Neural cell (in vitro differentiated cells): ENCODE data around the gene TARS2. TPM values are rescaled to one million over a fixed set of nuclear protein-coding genes. Genes with fewer than 3 reads are reported as not detected.

Experiments
- H2AFZ ChIP-seq: fragments of 200-600, 300-800 bp; sonication (generic), shearing (Covaris generic); 2 replicates; pipeline ENCODE4 v1.6.0; 2014; ENCODE audit warnings: low read depth, mild to moderate bottlenecking, antibody characterized with exemption, low read length, moderate library complexity
- H3F3A ChIP-seq: fragments of 200-600 bp; shearing (Covaris generic); 2 replicates; pipeline ENCODE4 v1.6.1; 2016; ENCODE audit warnings: mild to moderate bottlenecking, moderate library complexity, mixed read lengths, antibody characterized with exemption, low read length; ENCODE audit not compliant: insufficient read depth, poor library complexity, severe bottlenecking
- H3K27ac ChIP-seq: fragments of 200-600, 300-800 bp; sonication (generic), shearing (Covaris generic); 2 replicates; pipeline ENCODE4 v1.5.1; 2014; ENCODE audit warnings: mild to moderate bottlenecking, low read length, moderate library complexity
- H3K27me3 ChIP-seq: fragments of 300-800, 200-600 bp; sonication (generic), shearing (Covaris generic); 2 replicates; pipeline ENCODE4 v1.6.0; 2014; ENCODE audit warnings: mild to moderate bottlenecking, low read depth, low read length, moderate library complexity; ENCODE audit not compliant: insufficient read depth
- H3K36me3 ChIP-seq: fragments of 300-800, 200-600 bp; sonication (generic), shearing (Covaris generic); 2 replicates; pipeline ENCODE4 v1.5.1; 2014; ENCODE audit warnings: mild to moderate bottlenecking, antibody characterized with exemption, low read length, moderate library complexity; ENCODE audit not compliant: insufficient read depth
- H3K4me2 ChIP-seq: fragments of 300-800, 200-600 bp; sonication (generic), shearing (Covaris generic); 2 replicates; pipeline ENCODE4 v1.6.0; 2014; ENCODE audit warnings: mild to moderate bottlenecking, low read length
- H3K4me3 ChIP-seq: fragments of 300-800, 200-600 bp; sonication (generic), shearing (Covaris generic); 2 replicates; pipeline ENCODE4 v1.5.1; 2014; ENCODE audit warnings: mild to moderate bottlenecking, low read length, moderate library complexity
- H3K79me2 ChIP-seq: fragments of 200-600 bp; shearing (Covaris generic); replicated peaks from 2 replicates; pipeline ENCODE4 v1.6.0; 2014; ENCODE audit warnings: mild to moderate bottlenecking, low read length, moderate library complexity; ENCODE audit not compliant: insufficient read depth
- H3K9ac ChIP-seq: fragments of 300-800, 200-600 bp; sonication (generic), shearing (Covaris generic); 2 replicates; pipeline ENCODE4 v1.6.1; 2016; ENCODE audit warnings: mild to moderate bottlenecking, low read length, mixed read lengths
- H3K9me2 ChIP-seq: fragments of 200-600 bp; shearing (Covaris generic); 2 replicates; pipeline ENCODE4 v1.6.1; 2016; ENCODE audit warnings: mild to moderate bottlenecking, low read length, mixed read lengths; ENCODE audit not compliant: insufficient read depth
- H3K9me3 ChIP-seq: fragments of 200-600, 300-800 bp; sonication (generic), shearing (Covaris generic); 2 replicates; pipeline ENCODE4 v1.6.1; 2016; ENCODE audit warnings: mild to moderate bottlenecking, mixed run types, low read length, moderate library complexity, mixed read lengths
- H4K20me1 ChIP-seq: fragments of 200-600 bp; shearing (Covaris generic); 2 replicates; pipeline ENCODE4 v1.6.1; 2016; ENCODE audit warnings: mild to moderate bottlenecking, mixed run types; ENCODE audit not compliant: insufficient read depth
- CTCF ChIP-seq: fragments of 450-650 bp; IDR thresholded peaks from 2 replicates; pipeline ENCODE4 v1.5.1; 2014; ENCODE audit warnings: antibody characterized with exemption, mild to moderate bottlenecking, moderate library complexity; ENCODE audit not compliant: poor library complexity, severe bottlenecking
- EP300 ChIP-seq: fragments of 450-650 bp; conservative IDR thresholded peaks from 2 replicates; pipeline ENCODE4 v1.6.1; 2014; ENCODE audit warnings: antibody characterized with exemption, mild to moderate bottlenecking, moderate library complexity; ENCODE audit not compliant: poor library complexity, severe bottlenecking
- EZH2 ChIP-seq: fragments of 200-600, 300-800 bp; shearing (Covaris generic), sonication (generic); IDR thresholded peaks from 2 replicates; pipeline ENCODE4 v1.6.1; 2014; ENCODE audit warnings: antibody characterized with exemption, low read length, borderline replicate concordance, mild to moderate bottlenecking; ENCODE audit not compliant: insufficient read depth, poor library complexity, severe bottlenecking
- MXI1 ChIP-seq: fragments of 450-650 bp; conservative IDR thresholded peaks from 2 replicates; pipeline ENCODE4 v1.6.1; 2014; ENCODE audit warnings: antibody characterized with exemption, mild to moderate bottlenecking; ENCODE audit not compliant: poor library complexity, severe bottlenecking
- POLR2AphosphoS5 ChIP-seq: IDR thresholded peaks from 2 replicates; pipeline ENCODE4 v1.6.1; 2012
- RAD21 ChIP-seq: fragments of 450-650 bp; conservative IDR thresholded peaks from 2 replicates; pipeline ENCODE4 v1.6.1; 2014; ENCODE audit warnings: antibody characterized with exemption, mild to moderate bottlenecking, moderate library complexity
- REST ChIP-seq: IDR thresholded peaks from 2 replicates; pipeline ENCODE4 v1.6.1; 2012; ENCODE audit warnings: borderline replicate concordance
- SMC3 ChIP-seq: fragments of 450-650 bp; conservative IDR thresholded peaks from 2 replicates; pipeline ENCODE4 v1.6.1; 2014; ENCODE audit warnings: antibody characterized with exemption, mild to moderate bottlenecking, moderate library complexity; ENCODE audit not compliant: poor library complexity
- TAF1 ChIP-seq: IDR thresholded peaks from 2 replicates; pipeline ENCODE4 v1.6.1; 2012; ENCODE audit warnings: low read depth
- polyA plus RNA-seq: library from polyadenylated mRNA; depleted of rRNA; stranded (reverse); fragments of >200 nt; gene quantifications from 2 replicates; pipeline ENCODE4 v1.2.3, GENCODE V29; 2014

Gene TARS2
- polyA plus RNA-seq, 1 donor from 2014 or later, result 19.4 TPM

- H2AFZ ChIP-seq, result no peak overlapping the region
- H4K20me1 ChIP-seq, result no peaks in the 10 kb centered on the region
- H3K9me3 ChIP-seq, result no peaks in the 10 kb centered on the region
- peaks cover 7% of the 10 kb centered on the region for H3F3A ChIP-seq
- TF ChIP-seq MXI1 (no peak), REST (no peak), RAD21 (no peak), EP300 (no peak), TAF1 (no peak), CTCF (no peak), POLR2AphosphoS5 (no peak), EZH2 (no peak), SMC3 (no peak)
- H3K4me3 ChIP-seq, result no peak overlapping the region
- H3K4me2 ChIP-seq, result no peak overlapping the region
- H3K27me3 ChIP-seq, result no peaks in the 10 kb centered on the region
- H3K36me3 ChIP-seq, result peaks cover 15% of the 10 kb centered on the region
- no peak overlapping the region for H3K27ac ChIP-seq
- H3K9me2 ChIP-seq, result no peaks in the 10 kb centered on the region
- H3K79me2 ChIP-seq, result no peaks in the 10 kb centered on the region
- no peak overlapping the region for H3K9ac ChIP-seq
These were observed 43.0 kb upstream of the TARS2 start for GRCh38 chr1:150444232-150444631.

- H3K27ac ChIP-seq, result no peak overlapping the region
- no peak overlapping the region for H3K9ac ChIP-seq
- H3K36me3 ChIP-seq, result no peaks in the 10 kb centered on the region
- H3K79me2 ChIP-seq, result no peaks in the 10 kb centered on the region
- no peak overlapping the region for H3K4me3 ChIP-seq
- no peaks in the 10 kb centered on the region for H3F3A ChIP-seq
- H4K20me1 ChIP-seq, result no peaks in the 10 kb centered on the region
- no peak overlapping the region for H2AFZ ChIP-seq
- no peak overlapping the region for H3K4me2 ChIP-seq
- TF ChIP-seq POLR2AphosphoS5, result no peak
- no peak for TF ChIP-seq RAD21
- no peak for TF ChIP-seq MXI1
- TF ChIP-seq REST, result no peak
- TF ChIP-seq TAF1, result no peak
- TF ChIP-seq SMC3, result no peak
- no peak for TF ChIP-seq CTCF
- no peak for TF ChIP-seq EP300
- no peak for TF ChIP-seq EZH2
- H3K9me2 ChIP-seq, result no peaks in the 10 kb centered on the region
- H3K9me3 ChIP-seq, result no peaks in the 10 kb centered on the region
- no peaks in the 10 kb centered on the region for H3K27me3 ChIP-seq
These were observed 31.0 kb upstream of the TARS2 start for GRCh38 chr1:150456146-150456647.
